H9 (cell line): ENCODE measurements around the gene JAML. TPM values are rescaled to one million over a fixed set of nuclear protein-coding genes. Genes with fewer than 3 reads are reported as not detected.

Source experiments
- DNase-seq: peaks from one replicate; pipeline ENCODE4 v3.0.0-alpha.2; 2017
- H2AFZ ChIP-seq: one replicate; pipeline ENCODE4 v1.6.1; 2013; ENCODE audit warnings: mild to moderate bottlenecking, low read length, control low read depth, moderate library complexity
- H2AK5ac ChIP-seq: 2 replicates; pipeline ENCODE4 v1.6.1; 2013; ENCODE audit warnings: low read length, control low read depth, mixed read lengths; ENCODE audit not compliant: insufficient read length
- H2BK120ac ChIP-seq: one replicate; pipeline ENCODE4 v1.6.1; 2013; ENCODE audit warnings: low read depth, mild to moderate bottlenecking, low read length, control low read depth, inconsistent platforms; ENCODE audit not compliant: poor library complexity, severe bottlenecking
- H2BK12ac ChIP-seq: 2 replicates; pipeline ENCODE4 v1.6.1; 2013; ENCODE audit warnings: low read length, control low read depth, mixed read lengths, low read depth; ENCODE audit not compliant: insufficient read length
- H2BK15ac ChIP-seq: 2 replicates; pipeline ENCODE4 v1.6.1; 2013; ENCODE audit warnings: low read depth, low read length, control low read depth
- H2BK20ac ChIP-seq: one replicate; pipeline ENCODE4 v1.6.1; 2013; ENCODE audit warnings: low read depth, mild to moderate bottlenecking, low read length, control low read depth, inconsistent platforms; ENCODE audit not compliant: poor library complexity, severe bottlenecking
- H2BK5ac ChIP-seq: 2 replicates; pipeline ENCODE4 v1.6.1; 2013; ENCODE audit warnings: low read length, control low read depth, mixed read lengths; ENCODE audit not compliant: insufficient read length
- H3K14ac ChIP-seq: 2 replicates; pipeline ENCODE4 v1.6.1; 2013; ENCODE audit warnings: low read length, control low read depth; ENCODE audit not compliant: insufficient read depth
- H3K18ac ChIP-seq: 2 replicates; pipeline ENCODE4 v1.6.1; 2013; ENCODE audit warnings: low read depth, mild to moderate bottlenecking, mixed read lengths, low read length, control low read depth; ENCODE audit not compliant: insufficient read length
- H3K23ac ChIP-seq: 2 replicates; pipeline ENCODE4 v1.6.1; 2013; ENCODE audit warnings: low read length, control low read depth, mixed read lengths, low read depth; ENCODE audit not compliant: insufficient read length
- H3K23me2 ChIP-seq: 2 replicates; pipeline ENCODE4 v1.6.1; 2013; ENCODE audit warnings: low read depth, mild to moderate bottlenecking, mixed read lengths, low read length, control low read depth; ENCODE audit not compliant: insufficient read length, poor library complexity, severe bottlenecking
- H3K27ac ChIP-seq: 2 replicates; pipeline ENCODE4 v1.5.1; 2013; ENCODE audit warnings: low read length, control low read depth, mixed read lengths, low read depth; ENCODE audit not compliant: insufficient read length
- H3K27me3 ChIP-seq: 2 replicates; pipeline ENCODE4 v1.6.1; 2013; ENCODE audit warnings: low read length, control low read depth, inconsistent platforms; ENCODE audit not compliant: insufficient read depth
- H3K4ac ChIP-seq: 2 replicates; pipeline ENCODE4 v1.6.1; 2013; ENCODE audit warnings: low read depth, mild to moderate bottlenecking, control low read depth, inconsistent platforms, low read length, moderate library complexity
- H3K4me1 ChIP-seq: 2 replicates; pipeline ENCODE4 v1.6.1; 2013; ENCODE audit warnings: low read length, control low read depth, inconsistent platforms; ENCODE audit not compliant: insufficient read depth
- H3K4me2 ChIP-seq: 2 replicates; pipeline ENCODE4 v1.6.1; 2013; ENCODE audit warnings: low read length, control low read depth, mixed read lengths; ENCODE audit not compliant: insufficient read length, insufficient read depth
- H3K56ac ChIP-seq: 2 replicates; pipeline ENCODE4 v1.6.1; 2013; ENCODE audit warnings: low read depth, mild to moderate bottlenecking, mixed read lengths, low read length, control low read depth; ENCODE audit not compliant: insufficient read length
- H3K79me1 ChIP-seq: 2 replicates; pipeline ENCODE4 v1.6.1; 2013; ENCODE audit warnings: low read depth, mild to moderate bottlenecking, moderate library complexity, low read length, control low read depth, inconsistent platforms; ENCODE audit not compliant: insufficient read depth, poor library complexity, severe bottlenecking
- H3K79me2 ChIP-seq: 2 replicates; pipeline ENCODE4 v1.6.1; 2013; ENCODE audit warnings: low read length, control low read depth, inconsistent platforms; ENCODE audit not compliant: insufficient read depth
- H3K9ac ChIP-seq: 2 replicates; pipeline ENCODE4 v1.6.1; 2013; ENCODE audit warnings: low read length, control low read depth, mixed read lengths; ENCODE audit not compliant: insufficient read length; ENCODE audit errors: extremely low read depth
- H3K9me3 ChIP-seq: one replicate; pipeline ENCODE4 v1.6.1; 2013; ENCODE audit warnings: low read depth, low read length, inconsistent platforms; ENCODE audit not compliant: control insufficient read depth
- H3T11ph ChIP-seq: one replicate; pipeline ENCODE4 v1.6.1; 2013; ENCODE audit warnings: mild to moderate bottlenecking, low read length, control low read depth, inconsistent platforms
- H4K20me1 ChIP-seq: one replicate; pipeline ENCODE4 v1.6.1; 2013; ENCODE audit not compliant: control insufficient read depth, insufficient read length, insufficient read depth
- H4K5ac ChIP-seq: 2 replicates; pipeline ENCODE4 v1.6.1; 2013; ENCODE audit warnings: low read depth, mild to moderate bottlenecking, mixed read lengths, low read length, control low read depth; ENCODE audit not compliant: insufficient read length
- H4K8ac ChIP-seq: replicated peaks from 2 replicates; pipeline ENCODE4 v1.6.1; 2013; ENCODE audit warnings: low read length, control low read depth, mixed read lengths, low read depth; ENCODE audit not compliant: insufficient read length
- H4K91ac ChIP-seq: 2 replicates; pipeline ENCODE4 v1.6.1; 2013; ENCODE audit warnings: low read depth, mild to moderate bottlenecking, moderate library complexity, mixed read lengths, low read length, control low read depth; ENCODE audit not compliant: insufficient read length
- H3K27ac Mint-ChIP-seq, 3 experiments: 2 replicates in 2 of 3; 3 replicates in 1 of 3; pipeline ENCODE4 v1.8.0; 2020 to 2021; ENCODE audit warnings: mixed read lengths in 3 of 3, mild to moderate bottlenecking in 1 of 3, moderate library complexity in 1 of 3
- H3K27me3 Mint-ChIP-seq: 2 replicates; pipeline ENCODE4 v1.8.0; 2021; ENCODE audit warnings: low read depth, mild to moderate bottlenecking, moderate library complexity, mixed read lengths
- H3K36me3 Mint-ChIP-seq, 3 experiments: 2 replicates in 2 of 3; 3 replicates in 1 of 3; pipeline ENCODE4 v1.8.0; 2020 to 2021; ENCODE audit warnings: low read depth in 3 of 3, mixed read lengths in 3 of 3; ENCODE audit not compliant: insufficient read depth in 1 of 3
- H3K4me1 Mint-ChIP-seq, 2 experiments: 2 replicates each; pipeline ENCODE4 v1.8.0; 2020; ENCODE audit warnings: mixed read lengths in 2 of 2
- H3K4me3 Mint-ChIP-seq, 2 experiments: 2 replicates in 1 of 2; 3 replicates in 1 of 2; pipeline ENCODE4 v1.8.0; 2020 to 2021; ENCODE audit warnings: mild to moderate bottlenecking in 2 of 2, mixed read lengths in 2 of 2, moderate library complexity in 1 of 2
- H3K9me3 Mint-ChIP-seq, 2 experiments: 2 replicates in 1 of 2; 3 replicates in 1 of 2; pipeline ENCODE4 v1.8.0; 2020; ENCODE audit warnings: mild to moderate bottlenecking in 2 of 2, mixed read lengths in 2 of 2, moderate library complexity in 1 of 2
- WGBS: extraction: QIAGEN DNeasy Blood & Tissue Kit; methylation state at CpG from one replicate; pipeline ENCODE4 v1.1.7; 2013; ENCODE audit warnings: missing lambda C conversion rate, low lambda C conversion rate, mixed read lengths; ENCODE audit not compliant: insufficient read length; ENCODE audit errors: extremely low coverage; 5-methylcytosine and 5-hydroxymethylcytosine counted together
- total RNA-seq: library from RNA; stranded (reverse); gene quantifications from 2 replicates; pipeline ENCODE4 v1.2.1, GENCODE V29; 2021
- TF ChIP-seq, protein P1 (sequence below): fragments of 200-600 bp; sonication (generic); conservative IDR thresholded peaks from 3 replicates; pipeline ENCODE4 v1.8.0; 2021; ENCODE audit warnings: antibody characterized with exemption, mild to moderate bottlenecking

Gene JAML
- total RNA-seq, 1 experiment from 2014 or later = 0.48 TPM

DNA sequence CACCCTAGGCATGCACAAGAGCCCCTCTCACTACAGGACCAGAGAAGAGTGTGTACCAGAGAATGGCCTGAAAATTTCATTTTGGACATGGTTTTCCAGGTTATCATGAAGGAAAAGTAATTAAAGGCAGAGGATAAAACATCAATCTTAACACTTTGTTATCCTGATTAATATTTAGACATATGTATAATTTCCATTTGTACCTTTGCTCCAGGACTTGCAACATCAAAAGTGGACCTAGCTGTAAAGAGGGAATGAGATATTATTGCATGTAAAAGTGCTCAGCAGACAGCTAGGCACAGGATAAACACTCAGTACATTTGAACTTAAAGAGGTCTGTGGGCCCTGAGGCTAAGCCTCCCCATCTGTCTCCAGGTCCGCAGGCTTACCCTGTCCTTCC lies 70.2 kb downstream of the JAML start:
- Histone ChIP-seq H2BK20ac (no peak overlapping the region), H3K9me3 (no peaks in the 10 kb centered on the region), H3K79me2 (no peaks in the 10 kb centered on the region), H3K4me1 (peaks cover 15% of the 10 kb centered on the region), H4K91ac (no peak overlapping the region), H3K56ac (no peak overlapping the region), H2BK15ac (no peak overlapping the region), H4K5ac (no peak overlapping the region), H3K27ac (no peak overlapping the region), H3K4ac (no peak overlapping the region), H3K23ac (no peak overlapping the region), H3K9ac (no peak overlapping the region), H2AK5ac (no peak overlapping the region), H2BK5ac (no peak overlapping the region), H4K8ac (no peak overlapping the region), H3K18ac (no peak overlapping the region), H3K4me2 (no peak overlapping the region), H4K20me1 (no peaks in the 10 kb centered on the region), H2AFZ (no peak overlapping the region), H3K79me1 (no peaks in the 10 kb centered on the region), H3T11ph (no peak overlapping the region), H2BK120ac (no peak overlapping the region), H3K27me3 (peaks cover 74% of the 10 kb centered on the region), H3K23me2 (peaks cover 30% of the 10 kb centered on the region), H2BK12ac (no peak overlapping the region), H3K14ac (no peak overlapping the region)
- peaks cover 98% of the 10 kb centered on the region for H3K27me3 Mint-ChIP-seq
- DNase-seq = no peak
- TF ChIP-seq, protein P1, sequence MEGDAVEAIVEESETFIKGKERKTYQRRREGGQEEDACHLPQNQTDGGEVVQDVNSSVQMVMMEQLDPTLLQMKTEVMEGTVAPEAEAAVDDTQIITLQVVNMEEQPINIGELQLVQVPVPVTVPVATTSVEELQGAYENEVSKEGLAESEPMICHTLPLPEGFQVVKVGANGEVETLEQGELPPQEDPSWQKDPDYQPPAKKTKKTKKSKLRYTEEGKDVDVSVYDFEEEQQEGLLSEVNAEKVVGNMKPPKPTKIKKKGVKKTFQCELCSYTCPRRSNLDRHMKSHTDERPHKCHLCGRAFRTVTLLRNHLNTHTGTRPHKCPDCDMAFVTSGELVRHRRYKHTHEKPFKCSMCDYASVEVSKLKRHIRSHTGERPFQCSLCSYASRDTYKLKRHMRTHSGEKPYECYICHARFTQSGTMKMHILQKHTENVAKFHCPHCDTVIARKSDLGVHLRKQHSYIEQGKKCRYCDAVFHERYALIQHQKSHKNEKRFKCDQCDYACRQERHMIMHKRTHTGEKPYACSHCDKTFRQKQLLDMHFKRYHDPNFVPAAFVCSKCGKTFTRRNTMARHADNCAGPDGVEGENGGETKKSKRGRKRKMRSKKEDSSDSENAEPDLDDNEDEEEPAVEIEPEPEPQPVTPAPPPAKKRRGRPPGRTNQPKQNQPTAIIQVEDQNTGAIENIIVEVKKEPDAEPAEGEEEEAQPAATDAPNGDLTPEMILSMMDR = no peak
- no CpG with 5 or more reads among the region's 1 CpG for WGBS
- H3K36me3 Mint-ChIP-seq = no peaks in the 10 kb centered on the region; a peak in 1 of 7 replicates
- H3K4me3 Mint-ChIP-seq = peak overlapping the region in 1 of 2 experiments; percentile 59; a peak in 1 of 5 replicates
- H3K9me3 Mint-ChIP-seq = no peaks in the 10 kb centered on the region; a peak in 1 of 5 replicates
- no peak overlapping the region for H3K27ac Mint-ChIP-seq
- H3K4me1 Mint-ChIP-seq = peaks cover 49 to 58% of the 10 kb centered on the region in 2 experiments
